Posterior cingulate gyrus (tissue), 11 donors: ENCODE measurements around the gene PAX1.

ENCODE experiments used
- DNase-seq, 10 donors: peaks; one replicate each; pipeline versions ENCODE4 v3.0.0 to v3.0.0-alpha.2; 2020 to 2021; ENCODE audit warnings: mixed read lengths in 3 of 10
- intact Hi-C: fragments of 100-400 bp; cut with DNase I; formaldehyde crosslinking; loops from one replicate; pipeline ENCODE4 v1.15.1; 2023

Gene PAX1

DNA sequence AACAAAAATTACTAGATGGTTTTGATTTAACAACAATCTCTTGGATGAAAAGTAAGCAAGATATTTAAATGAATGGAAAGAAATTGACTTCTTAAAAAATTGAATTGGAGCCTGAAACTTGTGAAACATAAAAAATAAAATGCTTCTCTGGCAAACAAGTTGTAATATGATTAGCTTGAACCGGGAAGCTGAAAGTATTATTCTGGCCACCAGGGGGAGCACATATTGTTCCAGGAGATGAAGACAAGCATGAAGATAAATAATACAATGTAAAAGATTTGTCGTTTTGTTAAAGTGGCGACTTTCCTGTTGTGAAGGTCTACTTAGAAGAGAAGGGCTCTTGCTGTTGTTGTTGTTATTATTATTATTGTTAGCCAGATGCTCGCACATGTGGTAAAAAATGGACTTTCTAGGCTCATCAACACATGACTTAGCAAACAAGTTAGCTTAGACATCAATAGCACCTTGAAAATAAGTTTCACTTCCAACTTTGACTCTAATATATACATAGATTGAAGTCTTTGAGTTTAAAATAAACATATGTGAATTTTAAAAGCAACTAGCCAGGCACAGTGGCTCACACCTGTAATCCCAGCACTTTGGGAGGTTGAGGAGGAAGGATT is 14.2 kb downstream of the PAX1 start:
- peak in 5 of 10 donors; percentile 54 to 73 (median 63) for DNase-seq
- intact Hi-C loops: loop anchor here (2.0 to 5.0 kb wide), 2 partner anchors 388 to 593 kb away; no protein-coding TSS in a partner anchor

DNA sequence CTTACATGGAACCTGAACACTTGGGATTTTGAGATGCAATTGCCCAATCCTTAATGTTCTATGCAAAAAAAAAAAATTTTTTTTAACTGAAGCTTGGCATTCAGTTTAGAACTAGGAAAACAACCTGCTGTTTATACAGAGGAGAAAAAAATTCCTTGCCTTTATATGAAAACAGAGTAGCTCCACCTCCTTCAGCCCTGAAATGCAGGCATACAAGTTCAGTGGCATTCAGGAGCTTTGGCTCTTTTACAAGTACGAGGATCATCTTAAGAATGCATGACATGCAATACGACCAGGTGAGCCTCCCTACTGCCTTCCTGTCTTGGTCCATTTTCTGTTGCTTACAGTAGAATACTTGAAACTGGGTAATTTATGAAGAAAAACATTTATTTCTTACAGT is 20.4 kb downstream of the PAX1 start:
- no peak for DNase-seq
- intact Hi-C loops: no loop called here

- intact Hi-C loops: no loop called here
- DNase-seq: no peak
These were observed 23.9 kb downstream of the PAX1 start for GRCh38 chr20:21729316-21729715.

DNA sequence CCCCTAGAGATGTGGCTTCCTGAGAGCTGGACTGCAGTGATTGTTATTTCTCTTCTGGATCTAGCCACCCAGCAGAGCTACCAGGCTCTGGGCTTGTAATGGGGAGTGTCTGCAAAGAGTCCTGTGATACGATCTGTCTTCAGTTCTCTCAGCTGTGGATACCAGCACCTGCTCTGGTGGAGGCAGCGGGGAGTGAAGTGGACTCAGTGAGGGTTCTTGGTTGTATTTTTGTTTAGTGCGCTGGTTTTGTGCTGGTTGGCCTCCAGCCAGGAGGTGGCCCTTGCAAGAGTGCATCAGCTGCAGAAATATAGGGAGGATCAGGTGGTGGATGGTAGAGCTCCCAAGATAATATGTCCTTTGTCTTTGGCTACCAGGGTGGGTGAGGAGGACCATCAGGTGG is 33.7 kb downstream of the PAX1 start:
- intact Hi-C loops: no loop called here
- DNase-seq: no peak

DNA sequence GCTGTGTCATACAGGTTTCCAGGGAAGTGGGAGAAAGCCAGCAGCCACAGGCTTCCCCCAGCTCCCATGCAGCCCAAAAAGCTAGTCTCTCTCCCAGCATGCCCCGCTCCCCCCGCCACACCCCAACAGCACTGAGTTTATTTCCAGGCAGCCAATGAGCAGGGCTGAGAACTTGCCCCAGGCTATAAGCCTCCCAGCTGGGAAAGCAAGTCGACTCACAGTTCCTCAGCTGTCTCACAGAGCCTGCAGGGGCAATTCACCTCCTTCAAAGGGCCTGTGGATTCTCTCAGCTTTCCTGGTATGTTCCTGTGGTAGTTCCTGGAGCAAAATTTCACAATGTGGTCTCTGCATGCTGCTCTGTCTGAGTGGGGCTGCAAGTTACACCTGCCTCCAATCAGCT is 34.2 kb downstream of the PAX1 start:
- intact Hi-C loops: no loop called here

GRCh38 chr20:21741266-21741665 is 35.8 kb downstream of the PAX1 start:
- no peak for DNase-seq
- intact Hi-C loops: no loop called here

More for the DNA sequence above, 34.2 kb downstream of the PAX1 start:
- DNase-seq: no peak

GRCh38 chr20:21762646-21763045 is 57.2 kb downstream of the PAX1 start:
- DNase-seq: no peak
- intact Hi-C loops: no loop called here

- DNase-seq: peak in 1 of 10 donors; percentile 60
- intact Hi-C loops: no loop called here
These were observed 61.8 kb downstream of the PAX1 start for GRCh38 chr20:21767200-21767738.

GRCh38 chr20:21767739-21768223 is 62.3 kb downstream of the PAX1 start:
- intact Hi-C loops: no loop called here
- DNase-seq: peak in 2 of 10 donors; percentile 70 to 81
